K562 (cell line): Measurements from ENCODE around the gene AAK1.

Experiments used
- ATF1 ChIP-seq, 2 experiments: fragments of 450-650 bp in 1 of 2; IDR thresholded peaks; 2 replicates each; pipeline ENCODE4 v1.6.1; 2016; ENCODE audit warnings: missing compliant biosample characterization in 1 of 2, missing genetic modification characterization in 1 of 2
- CTCF ChIP-seq, 3 experiments: IDR thresholded peaks in 2 of 3; conservative IDR thresholded peaks in 1 of 3; 2 replicates each; pipeline ENCODE4 v1.5.1; 2011 to 2012; ENCODE audit warnings: low read length in 3 of 3, mild to moderate bottlenecking in 3 of 3, control low read depth in 2 of 3, improper control_type of control experiment in 1 of 3, inconsistent platforms in 1 of 3, low read depth in 1 of 3, mixed read lengths in 1 of 3, moderate library complexity in 1 of 3; ENCODE audit not compliant: insufficient read depth in 2 of 3
- EGR1 ChIP-seq: fragments of 450-650 bp; conservative IDR thresholded peaks from 2 replicates; pipeline ENCODE4 v1.6.1; 2017; ENCODE audit warnings: mild to moderate bottlenecking
- GMEB1 ChIP-seq: fragments of 250-450 bp; sonication (Bioruptor Pico); IDR thresholded peaks from 2 replicates; pipeline ENCODE4 v1.4.0; 2020; ENCODE audit warnings: mild to moderate bottlenecking
- GTF2B ChIP-seq: IDR thresholded peaks from 2 replicates; pipeline ENCODE4 v1.6.1; 2011; ENCODE audit not compliant: insufficient read length; ENCODE audit errors: extremely low read depth
- ZBTB26 ChIP-seq: fragments of 450-650 bp; formaldehyde crosslinking; IDR thresholded peaks from 2 replicates; pipeline ENCODE4 v1.4.0; 2022; ENCODE audit warnings: missing genetic modification characterization

- TF ChIP-seq EGR1 (no peak), GTF2B (no peak), ATF1 (CRISPR knock-in tag; IDR thresholded peaks at IDR 0.05) (no peak), ATF1 (tag; IDR thresholded peaks at IDR 0.05) (no peak), CTCF (IDR thresholded peaks at IDR 0.05 in 2 of 3, conservative IDR thresholded peaks at IDR 0.05 in 1 of 3; ENCODE audit: insufficient read depth in 2 of 3, low read depth in 1 of 3, low read length in 3 of 3) (no peak), ZBTB26 (CRISPR knock-in tag) (no peak), GMEB1 (CRISPR knock-in tag) (no peak)
These were observed 46.4 kb upstream of the AAK1 start for GRCh38 chr2:69689969-69690368.
